HG02870 (cell line): Measurements from ENCODE around the gene SORBS1.

Source experiments
- ATAC-seq: cut with Tn5 transposase; IDR thresholded peaks from one replicate; pipeline ENCODE4 v1.9.1; 2021; ENCODE audit warnings: mild to moderate bottlenecking, moderate library complexity; ENCODE audit not compliant: unreplicated experiment

The SORBS1 gene

DNA sequence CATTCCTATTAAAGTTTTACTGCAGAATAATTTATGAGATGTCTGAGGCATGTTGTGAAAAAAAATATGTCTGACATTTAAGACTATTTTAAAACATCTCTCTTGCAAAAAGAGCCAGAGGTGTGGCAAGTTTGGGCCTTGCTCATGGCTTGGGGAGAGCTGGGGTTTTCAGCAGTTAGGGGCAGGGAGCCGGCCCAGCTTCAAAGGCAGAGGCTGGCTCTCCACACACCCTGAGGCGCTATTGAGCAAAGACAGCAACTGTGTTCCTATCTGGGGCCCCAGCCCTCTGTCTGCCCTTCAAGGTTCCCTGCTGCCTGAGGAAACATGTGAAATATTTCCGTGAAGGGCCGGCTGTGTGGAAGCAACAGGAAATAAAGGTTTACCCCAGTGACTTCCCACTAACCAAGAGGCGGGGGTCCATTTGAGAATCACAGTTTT is 94.0 kb downstream of the SORBS1 start:
- ATAC-seq: no peak

- ATAC-seq: no peak
Measured at GRCh38 chr10:95466436-95466835, 94.7 kb downstream of the SORBS1 start.

- ATAC-seq: no peak
Measured at GRCh38 chr10:95464280-95464679, 96.9 kb downstream of the SORBS1 start.

- ATAC-seq: no peak
Measured at GRCh38 chr10:95462740-95463667, 98.2 kb downstream of the SORBS1 start.

DNA sequence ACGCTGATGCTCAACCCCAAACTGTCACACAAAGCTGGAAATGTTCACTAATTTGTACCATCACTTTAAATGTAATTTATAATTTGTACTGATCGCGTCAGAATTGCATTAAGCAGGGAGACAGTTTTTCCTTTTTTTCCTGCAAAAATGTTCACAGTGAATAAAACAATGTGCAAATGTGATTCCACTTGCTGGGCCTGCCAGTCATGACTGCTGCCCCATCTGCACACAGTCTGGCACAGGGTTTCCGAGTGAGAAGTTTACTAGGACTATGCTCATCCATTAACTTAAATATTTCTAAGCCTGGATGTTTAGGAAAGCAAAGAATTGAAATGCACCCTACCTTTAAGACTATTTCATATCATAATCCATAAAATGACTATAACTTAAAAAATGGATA is 99.6 kb downstream of the SORBS1 start:
- ATAC-seq: no peak

GRCh38 chr10:95459446-95460045 is 101.6 kb downstream of the SORBS1 start:
- no peak for ATAC-seq

DNA sequence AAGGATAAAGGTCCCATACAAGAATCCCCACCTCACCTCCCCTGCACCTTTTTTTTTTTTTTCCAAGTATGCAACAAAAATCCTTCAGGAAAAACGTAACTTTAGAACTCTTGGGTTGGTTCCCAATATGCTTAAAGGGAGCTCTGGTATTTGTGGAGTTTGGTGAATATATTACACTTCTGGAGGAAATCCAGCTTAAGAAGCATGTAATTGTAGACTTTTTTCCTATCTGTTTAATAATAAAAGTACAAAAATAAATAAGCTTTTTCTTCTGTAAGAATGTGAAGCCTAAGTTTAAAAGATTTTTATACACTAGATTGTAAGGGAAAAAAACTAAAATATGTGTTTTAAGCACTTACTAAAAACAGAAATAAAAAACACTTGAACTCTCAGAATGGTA is 102.3 kb downstream of the SORBS1 start:
- ATAC-seq: no peak

DNA sequence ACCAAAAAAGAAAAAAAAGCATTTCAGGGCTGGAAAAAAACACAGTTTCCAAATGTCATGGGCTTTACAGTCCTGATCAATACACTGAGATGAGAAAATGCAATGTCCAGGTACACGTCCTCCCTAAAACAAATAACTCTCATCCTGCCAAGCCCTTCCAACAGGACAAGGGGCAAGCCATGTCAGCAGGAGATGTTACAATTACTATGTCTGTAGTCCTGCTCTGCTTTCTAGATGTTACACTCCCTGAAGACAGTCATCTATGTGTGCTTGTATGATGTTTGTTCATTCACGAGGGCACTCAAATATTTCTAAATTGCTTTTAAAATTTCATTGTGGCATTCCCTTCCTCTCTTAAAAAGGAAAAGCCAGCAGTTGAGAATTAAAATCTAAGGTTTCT is 103.2 kb downstream of the SORBS1 start:
- no peak for ATAC-seq

DNA sequence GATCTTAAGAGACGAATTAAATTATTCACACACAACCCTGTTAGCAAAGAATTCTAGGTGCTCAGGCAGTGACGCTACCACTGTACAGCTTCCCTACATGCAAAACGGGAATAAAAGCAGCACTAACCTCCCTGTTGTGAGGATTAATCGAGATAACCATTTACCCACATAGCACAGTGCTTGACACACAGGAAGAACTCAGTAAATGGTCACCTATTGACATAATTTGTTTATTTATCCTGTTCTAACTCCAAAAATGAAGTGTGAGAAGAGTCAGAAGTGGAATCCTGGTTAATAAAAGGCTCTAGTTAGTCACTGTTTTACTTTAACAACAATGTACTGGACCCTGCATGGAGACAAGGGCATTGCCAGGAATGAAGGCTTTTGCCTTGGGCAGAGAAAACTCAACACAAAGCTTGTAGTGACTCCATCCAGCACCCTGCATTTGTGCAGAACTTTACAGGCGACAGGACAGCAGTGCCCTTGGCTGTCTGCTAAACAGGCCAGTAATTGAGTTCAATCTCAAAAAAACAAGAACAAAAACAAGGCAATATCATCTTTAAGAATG is 103.8 kb downstream of the SORBS1 start:
- no peak for ATAC-seq

GRCh38 chr10:95456516-95456915 is 104.7 kb downstream of the SORBS1 start:
- no peak for ATAC-seq

DNA sequence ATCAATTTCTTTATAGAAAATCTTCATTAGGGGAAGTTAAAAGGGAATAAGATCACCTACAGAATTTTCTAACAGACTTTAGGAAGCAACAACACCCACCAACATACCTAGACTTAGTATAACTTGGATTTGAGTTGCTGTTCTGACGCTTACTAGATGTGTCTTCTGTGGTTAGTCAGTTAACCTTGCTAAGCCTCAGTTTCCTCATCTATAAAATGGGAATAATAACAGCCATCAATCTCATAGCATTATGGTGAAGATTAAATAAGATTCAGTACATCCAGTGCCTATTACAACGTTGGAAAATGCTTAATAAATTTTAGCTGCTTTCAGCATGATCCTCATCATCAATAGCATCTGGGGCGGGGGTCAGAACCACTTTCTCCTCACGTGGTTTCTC is 106.2 kb downstream of the SORBS1 start:
- ATAC-seq: no peak

GRCh38 chr10:95454356-95454755 is 106.8 kb downstream of the SORBS1 start:
- no peak for ATAC-seq

GRCh38 chr10:95451568-95452524 is 109.3 kb downstream of the SORBS1 start:
- no peak for ATAC-seq

DNA sequence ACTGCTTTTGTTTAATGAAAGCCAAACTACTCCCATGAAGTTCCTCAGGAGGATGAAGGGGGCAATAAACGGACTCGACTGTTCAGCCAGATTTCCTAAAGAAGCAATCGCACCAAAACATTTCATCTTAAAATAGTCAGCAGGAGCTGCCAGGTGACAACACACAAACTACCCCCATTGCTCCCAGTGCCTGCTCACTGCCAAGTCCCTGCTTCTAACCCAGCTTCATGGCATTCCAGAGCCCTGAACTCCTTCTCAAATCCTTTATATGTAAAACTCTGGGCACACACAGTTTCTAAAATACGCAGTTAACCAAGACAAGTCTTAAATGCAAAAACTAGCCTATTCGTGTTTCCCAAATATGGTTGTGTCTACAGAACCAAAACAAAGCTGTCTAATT is 110.0 kb downstream of the SORBS1 start:
- no peak for ATAC-seq

DNA sequence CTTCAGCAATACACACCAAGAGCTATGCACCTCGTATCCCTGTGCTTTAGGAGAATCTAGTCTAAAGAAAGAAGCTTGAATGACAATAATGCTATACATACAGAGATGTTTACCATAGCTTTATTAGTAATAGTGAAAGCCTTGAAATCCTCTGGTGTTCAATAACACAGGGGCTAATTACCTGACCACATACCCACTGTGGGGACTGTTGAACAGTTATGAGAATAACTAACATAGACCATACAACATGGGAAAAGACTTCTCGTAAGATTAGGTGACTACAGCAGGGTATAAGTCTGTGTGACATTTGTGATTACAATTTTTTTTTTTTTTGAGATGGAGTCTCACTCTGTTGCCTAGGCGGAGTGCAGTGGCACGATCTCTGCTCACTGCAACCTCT is 111.0 kb downstream of the SORBS1 start:
- no peak for ATAC-seq

DNA sequence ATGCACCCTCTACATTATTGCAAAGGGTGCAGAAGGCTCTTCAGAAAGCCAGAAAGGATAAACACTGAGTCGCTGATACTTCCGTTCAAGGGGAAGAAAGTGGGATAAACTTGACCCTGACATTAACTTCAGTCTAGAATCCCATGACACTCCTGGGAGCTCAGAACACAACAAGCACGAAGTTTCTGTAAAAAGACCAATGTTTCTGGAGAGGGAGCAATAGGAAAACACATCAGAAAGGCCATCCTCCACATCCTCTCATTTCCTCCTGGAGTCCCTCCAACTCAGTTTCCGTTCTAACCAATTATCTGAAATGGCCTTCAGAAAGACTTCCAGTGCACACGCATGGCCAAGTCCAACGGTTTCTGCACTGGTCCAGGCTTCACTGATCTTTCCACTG is 113.5 kb downstream of the SORBS1 start:
- no peak for ATAC-seq

- ATAC-seq: peak; percentile 69
Measured at GRCh38 chr10:95445837-95446486, 115.2 kb downstream of the SORBS1 start.

GRCh38 chr10:95445223-95445836 is 115.8 kb downstream of the SORBS1 start:
- ATAC-seq: no peak

GRCh38 chr10:95444792-95445191 is 116.4 kb downstream of the SORBS1 start:
- no peak for ATAC-seq

DNA sequence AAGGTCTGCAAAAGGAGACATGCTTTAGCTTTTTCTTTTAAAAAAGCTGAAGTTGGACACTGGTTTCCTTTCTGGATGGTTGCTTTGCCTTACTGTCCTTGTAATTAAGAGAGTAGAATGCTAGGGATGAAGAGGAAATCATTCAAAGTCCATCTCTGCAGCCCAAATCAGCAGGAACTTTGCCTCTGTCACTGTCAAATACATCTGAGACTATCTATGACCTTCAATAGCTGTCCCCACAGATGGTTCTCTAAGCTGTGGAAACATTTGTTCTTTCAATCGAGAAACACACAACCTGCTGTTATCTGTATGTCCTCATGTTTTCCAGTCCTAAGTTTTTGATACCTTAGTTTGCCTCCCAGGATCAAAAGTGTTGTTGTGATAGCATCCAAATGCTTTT is 117.5 kb downstream of the SORBS1 start:
- no peak for ATAC-seq
